ENCODE measurements around the gene PAH. TPM values are rescaled to one million over a fixed set of nuclear protein-coding genes. Genes with fewer than 3 reads are reported as not detected.

Gene PAH
- total and polyA plus RNA-seq, 2 of the 13 experiments (the other 11 are each of a cell fraction or from before 2014, with no cell fraction given) = 192 to 451 TPM

DNA sequence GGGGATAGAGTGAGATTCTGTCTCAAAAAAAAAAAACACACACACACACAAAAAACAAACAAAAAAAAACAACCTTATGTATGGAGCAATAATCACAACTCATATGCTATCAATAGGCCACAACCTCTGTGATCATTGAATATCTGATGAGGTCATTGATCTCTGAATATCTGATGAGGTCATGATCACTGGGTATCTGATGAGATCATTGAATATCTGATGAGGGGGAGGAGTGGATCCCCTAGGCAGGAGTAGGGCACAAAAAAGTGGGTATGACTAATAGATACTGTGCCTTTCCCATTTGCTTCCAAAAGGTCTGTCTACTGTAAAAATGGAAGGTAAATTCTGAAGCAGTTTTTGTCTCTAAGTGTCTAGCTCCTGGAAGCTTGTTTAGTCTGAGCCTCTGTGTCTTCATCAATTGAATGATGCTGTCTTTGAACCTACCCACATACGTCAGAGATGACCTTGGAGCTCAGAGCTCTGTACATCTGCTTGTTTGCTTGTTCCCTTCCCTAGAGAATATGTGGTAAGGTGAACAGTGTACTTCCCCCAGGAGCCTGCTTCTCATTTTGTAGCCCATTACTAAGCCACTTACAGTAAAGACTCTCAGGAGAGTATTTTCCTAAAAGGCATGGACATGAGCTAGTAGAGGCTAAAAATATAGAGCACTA is 13.6 kb downstream of the PAH start (continued):
- TF ChIP-seq ZNF615 (CRISPR knock-in tag; IDR thresholded peaks at IDR 0.05; ENCODE audit: borderline replicate concordance) (no peak), ZNF225 (CRISPR knock-in tag; IDR thresholded peaks at IDR 0.05) (no peak), RBM22 (optimal IDR thresholded peaks at IDR 0.05; ENCODE audit: low read length) (peak; percentile 41), POGZ (CRISPR knock-in tag; IDR thresholded peaks at IDR 0.05) (peak; percentile 61), IRX3 (CRISPR knock-in tag; IDR thresholded peaks at IDR 0.05; ENCODE audit: borderline replicate concordance, low read depth) (no peak), NRL (CRISPR knock-in tag; IDR thresholded peaks at IDR 0.05; ENCODE audit: borderline replicate concordance) (no peak), ATF7 (IDR thresholded peaks at IDR 0.05) (peak; percentile 97), ATF7 (CRISPR knock-in tag; IDR thresholded peaks at IDR 0.05) (no peak), NCOA2 (CRISPR knock-in tag; IDR thresholded peaks at IDR 0.05) (peak; percentile 70)
- TF ChIP-seq, protein P1, sequence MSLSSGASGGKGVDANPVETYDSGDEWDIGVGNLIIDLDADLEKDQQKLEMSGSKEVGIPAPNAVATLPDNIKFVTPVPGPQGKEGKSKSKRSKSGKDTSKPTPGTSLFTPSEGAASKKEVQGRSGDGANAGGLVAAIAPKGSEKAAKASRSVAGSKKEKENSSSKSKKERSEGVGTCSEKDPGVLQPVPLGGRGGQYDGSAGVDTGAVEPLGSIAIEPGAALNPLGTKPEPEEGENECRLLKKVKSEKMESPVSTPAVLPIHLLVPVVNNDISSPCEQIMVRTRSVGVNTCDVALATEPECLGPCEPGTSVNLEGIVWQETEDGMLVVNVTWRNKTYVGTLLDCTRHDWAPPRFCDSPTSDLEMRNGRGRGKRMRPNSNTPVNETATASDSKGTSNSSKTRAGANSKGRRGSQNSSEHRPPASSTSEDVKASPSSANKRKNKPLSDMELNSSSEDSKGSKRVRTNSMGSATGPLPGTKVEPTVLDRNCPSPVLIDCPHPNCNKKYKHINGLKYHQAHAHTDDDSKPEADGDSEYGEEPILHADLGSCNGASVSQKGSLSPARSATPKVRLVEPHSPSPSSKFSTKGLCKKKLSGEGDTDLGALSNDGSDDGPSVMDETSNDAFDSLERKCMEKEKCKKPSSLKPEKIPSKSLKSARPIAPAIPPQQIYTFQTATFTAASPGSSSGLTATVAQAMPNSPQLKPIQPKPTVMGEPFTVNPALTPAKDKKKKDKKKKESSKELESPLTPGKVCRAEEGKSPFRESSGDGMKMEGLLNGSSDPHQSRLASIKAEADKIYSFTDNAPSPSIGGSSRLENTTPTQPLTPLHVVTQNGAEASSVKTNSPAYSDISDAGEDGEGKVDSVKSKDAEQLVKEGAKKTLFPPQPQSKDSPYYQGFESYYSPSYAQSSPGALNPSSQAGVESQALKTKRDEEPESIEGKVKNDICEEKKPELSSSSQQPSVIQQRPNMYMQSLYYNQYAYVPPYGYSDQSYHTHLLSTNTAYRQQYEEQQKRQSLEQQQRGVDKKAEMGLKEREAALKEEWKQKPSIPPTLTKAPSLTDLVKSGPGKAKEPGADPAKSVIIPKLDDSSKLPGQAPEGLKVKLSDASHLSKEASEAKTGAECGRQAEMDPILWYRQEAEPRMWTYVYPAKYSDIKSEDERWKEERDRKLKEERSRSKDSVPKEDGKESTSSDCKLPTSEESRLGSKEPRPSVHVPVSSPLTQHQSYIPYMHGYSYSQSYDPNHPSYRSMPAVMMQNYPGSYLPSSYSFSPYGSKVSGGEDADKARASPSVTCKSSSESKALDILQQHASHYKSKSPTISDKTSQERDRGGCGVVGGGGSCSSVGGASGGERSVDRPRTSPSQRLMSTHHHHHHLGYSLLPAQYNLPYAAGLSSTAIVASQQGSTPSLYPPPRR (CRISPR knock-in tag; IDR thresholded peaks at IDR 0.05; ENCODE audit: borderline replicate concordance) = peak; percentile 16; the same call in 1 of the 2 replicates
- TF ChIP-seq, protein P2, sequence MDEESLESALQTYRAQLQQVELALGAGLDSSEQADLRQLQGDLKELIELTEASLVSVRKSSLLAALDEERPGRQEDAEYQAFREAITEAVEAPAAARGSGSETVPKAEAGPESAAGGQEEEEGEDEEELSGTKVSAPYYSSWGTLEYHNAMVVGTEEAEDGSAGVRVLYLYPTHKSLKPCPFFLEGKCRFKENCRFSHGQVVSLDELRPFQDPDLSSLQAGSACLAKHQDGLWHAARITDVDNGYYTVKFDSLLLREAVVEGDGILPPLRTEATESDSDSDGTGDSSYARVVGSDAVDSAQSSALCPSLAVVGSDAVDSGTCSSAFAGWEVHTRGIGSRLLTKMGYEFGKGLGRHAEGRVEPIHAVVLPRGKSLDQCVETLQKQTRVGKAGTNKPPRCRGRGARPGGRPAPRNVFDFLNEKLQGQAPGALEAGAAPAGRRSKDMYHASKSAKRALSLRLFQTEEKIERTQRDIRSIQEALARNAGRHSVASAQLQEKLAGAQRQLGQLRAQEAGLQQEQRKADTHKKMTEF (CRISPR knock-in tag; IDR thresholded peaks at IDR 0.05) = peak; percentile 52
- TF ChIP-seq, protein P3, sequence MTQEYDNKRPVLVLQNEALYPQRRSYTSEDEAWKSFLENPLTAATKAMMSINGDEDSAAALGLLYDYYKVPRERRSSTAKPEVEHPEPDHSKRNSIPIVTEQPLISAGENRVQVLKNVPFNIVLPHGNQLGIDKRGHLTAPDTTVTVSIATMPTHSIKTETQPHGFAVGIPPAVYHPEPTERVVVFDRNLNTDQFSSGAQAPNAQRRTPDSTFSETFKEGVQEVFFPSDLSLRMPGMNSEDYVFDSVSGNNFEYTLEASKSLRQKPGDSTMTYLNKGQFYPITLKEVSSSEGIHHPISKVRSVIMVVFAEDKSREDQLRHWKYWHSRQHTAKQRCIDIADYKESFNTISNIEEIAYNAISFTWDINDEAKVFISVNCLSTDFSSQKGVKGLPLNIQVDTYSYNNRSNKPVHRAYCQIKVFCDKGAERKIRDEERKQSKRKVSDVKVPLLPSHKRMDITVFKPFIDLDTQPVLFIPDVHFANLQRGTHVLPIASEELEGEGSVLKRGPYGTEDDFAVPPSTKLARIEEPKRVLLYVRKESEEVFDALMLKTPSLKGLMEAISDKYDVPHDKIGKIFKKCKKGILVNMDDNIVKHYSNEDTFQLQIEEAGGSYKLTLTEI (CRISPR knock-in tag; conservative IDR thresholded peaks at IDR 0.05) = no peak
- TF ChIP-seq, protein P4, sequence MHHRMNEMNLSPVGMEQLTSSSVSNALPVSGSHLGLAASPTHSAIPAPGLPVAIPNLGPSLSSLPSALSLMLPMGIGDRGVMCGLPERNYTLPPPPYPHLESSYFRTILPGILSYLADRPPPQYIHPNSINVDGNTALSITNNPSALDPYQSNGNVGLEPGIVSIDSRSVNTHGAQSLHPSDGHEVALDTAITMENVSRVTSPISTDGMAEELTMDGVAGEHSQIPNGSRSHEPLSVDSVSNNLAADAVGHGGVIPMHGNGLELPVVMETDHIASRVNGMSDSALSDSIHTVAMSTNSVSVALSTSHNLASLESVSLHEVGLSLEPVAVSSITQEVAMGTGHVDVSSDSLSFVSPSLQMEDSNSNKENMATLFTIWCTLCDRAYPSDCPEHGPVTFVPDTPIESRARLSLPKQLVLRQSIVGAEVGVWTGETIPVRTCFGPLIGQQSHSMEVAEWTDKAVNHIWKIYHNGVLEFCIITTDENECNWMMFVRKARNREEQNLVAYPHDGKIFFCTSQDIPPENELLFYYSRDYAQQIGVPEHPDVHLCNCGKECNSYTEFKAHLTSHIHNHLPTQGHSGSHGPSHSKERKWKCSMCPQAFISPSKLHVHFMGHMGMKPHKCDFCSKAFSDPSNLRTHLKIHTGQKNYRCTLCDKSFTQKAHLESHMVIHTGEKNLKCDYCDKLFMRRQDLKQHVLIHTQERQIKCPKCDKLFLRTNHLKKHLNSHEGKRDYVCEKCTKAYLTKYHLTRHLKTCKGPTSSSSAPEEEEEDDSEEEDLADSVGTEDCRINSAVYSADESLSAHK (CRISPR knock-in tag; IDR thresholded peaks at IDR 0.05; ENCODE audit: borderline replicate concordance) = no peak
- TF ChIP-seq, protein P5, sequence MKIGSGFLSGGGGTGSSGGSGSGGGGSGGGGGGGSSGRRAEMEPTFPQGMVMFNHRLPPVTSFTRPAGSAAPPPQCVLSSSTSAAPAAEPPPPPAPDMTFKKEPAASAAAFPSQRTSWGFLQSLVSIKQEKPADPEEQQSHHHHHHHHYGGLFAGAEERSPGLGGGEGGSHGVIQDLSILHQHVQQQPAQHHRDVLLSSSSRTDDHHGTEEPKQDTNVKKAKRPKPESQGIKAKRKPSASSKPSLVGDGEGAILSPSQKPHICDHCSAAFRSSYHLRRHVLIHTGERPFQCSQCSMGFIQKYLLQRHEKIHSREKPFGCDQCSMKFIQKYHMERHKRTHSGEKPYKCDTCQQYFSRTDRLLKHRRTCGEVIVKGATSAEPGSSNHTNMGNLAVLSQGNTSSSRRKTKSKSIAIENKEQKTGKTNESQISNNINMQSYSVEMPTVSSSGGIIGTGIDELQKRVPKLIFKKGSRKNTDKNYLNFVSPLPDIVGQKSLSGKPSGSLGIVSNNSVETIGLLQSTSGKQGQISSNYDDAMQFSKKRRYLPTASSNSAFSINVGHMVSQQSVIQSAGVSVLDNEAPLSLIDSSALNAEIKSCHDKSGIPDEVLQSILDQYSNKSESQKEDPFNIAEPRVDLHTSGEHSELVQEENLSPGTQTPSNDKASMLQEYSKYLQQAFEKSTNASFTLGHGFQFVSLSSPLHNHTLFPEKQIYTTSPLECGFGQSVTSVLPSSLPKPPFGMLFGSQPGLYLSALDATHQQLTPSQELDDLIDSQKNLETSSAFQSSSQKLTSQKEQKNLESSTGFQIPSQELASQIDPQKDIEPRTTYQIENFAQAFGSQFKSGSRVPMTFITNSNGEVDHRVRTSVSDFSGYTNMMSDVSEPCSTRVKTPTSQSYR (CRISPR knock-in tag; IDR thresholded peaks at IDR 0.05; ENCODE audit: borderline replicate concordance) = no peak; the same call in 1 of the 2 replicates

Data from HepG2 (cell line).